ENCODE measurements around the gene AKNA. TPM values are rescaled to one million over a fixed set of nuclear protein-coding genes. Genes with fewer than 3 reads are reported as not detected.

AKNA gene
- total and polyA plus RNA-seq, 2 donors (not counting 1 experiment from before 2014, with no cell fraction given), result 178 to 407 TPM

DNA sequence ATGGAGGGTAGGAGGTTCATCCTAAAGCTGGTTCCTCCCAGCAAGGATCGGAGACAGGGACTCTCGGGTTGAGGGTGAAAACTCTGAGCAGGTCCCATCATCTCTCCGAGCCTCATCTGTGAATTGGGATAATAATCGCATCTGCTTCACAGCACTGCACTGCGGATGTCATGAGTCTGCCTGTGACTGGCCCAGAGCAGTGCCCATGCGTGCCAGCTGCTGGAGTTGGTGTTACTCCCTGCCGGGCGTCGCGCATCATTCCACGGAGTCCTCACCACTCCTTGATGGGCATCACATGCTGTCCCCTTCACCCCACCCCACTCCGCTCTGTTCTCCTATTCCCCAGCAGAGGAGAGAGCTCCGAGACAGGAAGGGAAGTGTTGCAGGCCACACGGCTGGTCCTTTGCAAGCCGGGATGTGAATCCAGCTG lies 100.0 kb downstream of the AKNA start:
- Histone ChIP-seq H3K4me2 (replicated peaks; ENCODE audit: low read depth, low read length, poor library complexity, severe bottlenecking) (no peak overlapping the region), H2AFZ (ENCODE audit: insufficient read depth, low read depth, low read length, poor library complexity, severe bottlenecking) (no peak overlapping the region), H3K4me3 (ENCODE audit: control extremely low read depth in 1 of 5, extremely low read depth in 1 of 5, insufficient read depth in 1 of 5, low read depth in 2 of 5, low read length in 4 of 5) (no peak overlapping the region), H4K20me1 (ENCODE audit: control insufficient read depth, insufficient read depth, low read length, poor library complexity, severe bottlenecking) (no peaks in the 10 kb centered on the region), H3K27me3 (replicated peaks in 1 of 4; ENCODE audit: control extremely low read depth in 1 of 4, control insufficient read depth in 3 of 4, insufficient read depth in 4 of 4, low read length in 3 of 4) (peaks cover 0 to 6% (median 2%) of the 10 kb centered on the region in 4 experiments), H3K79me2 (ENCODE audit: control insufficient read depth, insufficient read depth, low read length) (no peaks in the 10 kb centered on the region), H3K27ac (ENCODE audit: low read length in 2 of 2) (no peak overlapping the region), H3K9ac (ENCODE audit: low read length) (no peak overlapping the region), H3K4me1 (ENCODE audit: control insufficient read depth in 2 of 2, insufficient read depth in 2 of 2, low read length in 2 of 2) (peaks cover 0 to 3% of the 10 kb centered on the region in 2 donors), H3K9me3 (ENCODE audit: control extremely low read depth in 1 of 3, control insufficient read depth in 2 of 3, insufficient read depth in 1 of 3, low read length in 2 of 3) (no peaks in the 10 kb centered on the region), H3K36me3 (replicated peaks in 1 of 2; ENCODE audit: control extremely low read depth in 1 of 2, control insufficient read depth in 1 of 2, extremely low read depth in 1 of 2, insufficient read depth in 2 of 2, low read length in 1 of 2) (no peaks in the 10 kb centered on the region)
- H3K9me3 Mint-ChIP-seq (ENCODE audit: insufficient read depth), result no peaks in the 10 kb centered on the region
- TF ChIP-seq, protein P1, sequence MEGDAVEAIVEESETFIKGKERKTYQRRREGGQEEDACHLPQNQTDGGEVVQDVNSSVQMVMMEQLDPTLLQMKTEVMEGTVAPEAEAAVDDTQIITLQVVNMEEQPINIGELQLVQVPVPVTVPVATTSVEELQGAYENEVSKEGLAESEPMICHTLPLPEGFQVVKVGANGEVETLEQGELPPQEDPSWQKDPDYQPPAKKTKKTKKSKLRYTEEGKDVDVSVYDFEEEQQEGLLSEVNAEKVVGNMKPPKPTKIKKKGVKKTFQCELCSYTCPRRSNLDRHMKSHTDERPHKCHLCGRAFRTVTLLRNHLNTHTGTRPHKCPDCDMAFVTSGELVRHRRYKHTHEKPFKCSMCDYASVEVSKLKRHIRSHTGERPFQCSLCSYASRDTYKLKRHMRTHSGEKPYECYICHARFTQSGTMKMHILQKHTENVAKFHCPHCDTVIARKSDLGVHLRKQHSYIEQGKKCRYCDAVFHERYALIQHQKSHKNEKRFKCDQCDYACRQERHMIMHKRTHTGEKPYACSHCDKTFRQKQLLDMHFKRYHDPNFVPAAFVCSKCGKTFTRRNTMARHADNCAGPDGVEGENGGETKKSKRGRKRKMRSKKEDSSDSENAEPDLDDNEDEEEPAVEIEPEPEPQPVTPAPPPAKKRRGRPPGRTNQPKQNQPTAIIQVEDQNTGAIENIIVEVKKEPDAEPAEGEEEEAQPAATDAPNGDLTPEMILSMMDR (IDR thresholded peaks at IDR 0.05), result no peak
- no peak for TF ChIP-seq EZH2 (IDR thresholded peaks at IDR 0.05; ENCODE audit: borderline replicate concordance, insufficient read depth, low read depth, low read length, poor library complexity, severe bottlenecking)
- WGBS (ENCODE audit: insufficient coverage), result 93% methylated on average over 15 of the region's 15 CpGs
- DNase-seq (no peak), ATAC-seq (ENCODE audit: low read depth) (no peak)
- H3K27ac Mint-ChIP-seq, result no peak overlapping the region
- ChIA-PET CTCF (interaction anchor here (0.6 to 1.6 kb wide), 4 partner anchors 9 to 304 kb away, joined by 3 to 5 read pairs (median 3); no protein-coding TSS in a partner anchor), POLR2A (no interaction called here)
- intact Hi-C loops (cut with micrococcal nuclease), result no loop called here
- H3K4me3 Mint-ChIP-seq, result no peak overlapping the region
- peaks cover 5% of the 10 kb centered on the region for H3K27me3 Mint-ChIP-seq
- no peaks in the 10 kb centered on the region for H3K4me1 Mint-ChIP-seq

DNA sequence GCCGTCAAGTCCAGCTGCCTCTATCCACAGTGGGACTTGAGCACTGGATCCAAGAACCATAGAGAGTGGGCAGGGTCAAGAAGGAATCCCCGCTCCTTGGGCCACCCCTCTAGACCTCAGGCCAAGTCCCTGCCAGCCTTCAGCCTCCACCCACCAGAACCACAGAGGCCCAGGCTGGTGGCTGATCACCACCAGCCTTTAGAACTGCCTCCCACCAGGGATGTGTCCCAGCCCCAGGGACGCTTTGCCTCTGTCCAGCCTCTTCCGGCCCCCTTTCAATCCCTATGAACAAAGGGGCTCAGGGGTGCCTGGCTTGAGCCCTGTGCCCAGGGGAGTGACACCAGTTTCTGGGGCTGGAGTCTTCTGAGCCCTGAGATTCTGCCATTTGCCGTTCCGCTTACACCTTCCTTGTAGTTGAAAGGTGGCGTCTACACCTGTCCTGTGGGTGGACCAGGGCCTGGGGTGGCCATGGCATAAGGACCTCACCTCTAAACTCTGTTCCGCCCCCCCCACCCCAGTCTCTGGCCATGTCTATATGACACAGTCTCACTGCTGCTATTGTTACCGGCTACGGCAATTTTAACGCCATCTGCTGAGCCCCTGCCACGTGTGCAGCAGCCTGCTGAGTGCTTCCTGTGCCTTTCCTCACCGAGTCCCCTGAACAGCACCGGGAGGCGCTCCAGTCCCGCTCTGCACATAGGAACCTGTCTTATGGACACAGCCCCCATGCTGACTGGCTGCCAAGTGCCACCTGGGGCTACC lies 100.6 kb downstream of the AKNA start:
- ChIA-PET CTCF (interaction anchor here (1.0 to 1.6 kb wide), 2 partner anchors 11 to 205 kb away, joined by 3 to 5 read pairs; no protein-coding TSS in a partner anchor), POLR2A (no interaction called here)
- Histone ChIP-seq H3K27ac (ENCODE audit: low read length in 2 of 2) (no peak overlapping the region), H3K27me3 (replicated peaks in 1 of 4; ENCODE audit: control extremely low read depth in 1 of 4, control insufficient read depth in 3 of 4, insufficient read depth in 4 of 4, low read length in 3 of 4) (peaks cover 0 to 5% (median 2%) of the 10 kb centered on the region in 4 experiments), H3K4me1 (ENCODE audit: control insufficient read depth in 2 of 2, insufficient read depth in 2 of 2, low read length in 2 of 2) (peaks cover 0 to 3% of the 10 kb centered on the region in 2 donors), H3K36me3 (replicated peaks in 1 of 2; ENCODE audit: control extremely low read depth in 1 of 2, control insufficient read depth in 1 of 2, extremely low read depth in 1 of 2, insufficient read depth in 2 of 2, low read length in 1 of 2) (no peaks in the 10 kb centered on the region), H3K79me2 (ENCODE audit: control insufficient read depth, insufficient read depth, low read length) (no peaks in the 10 kb centered on the region), H3K4me3 (ENCODE audit: control extremely low read depth in 1 of 5, extremely low read depth in 1 of 5, insufficient read depth in 1 of 5, low read depth in 2 of 5, low read length in 4 of 5) (no peak overlapping the region), H3K4me2 (replicated peaks; ENCODE audit: low read depth, low read length, poor library complexity, severe bottlenecking) (no peak overlapping the region), H4K20me1 (ENCODE audit: control insufficient read depth, insufficient read depth, low read length, poor library complexity, severe bottlenecking) (no peaks in the 10 kb centered on the region), H3K9me3 (ENCODE audit: control extremely low read depth in 1 of 3, control insufficient read depth in 2 of 3, insufficient read depth in 1 of 3, low read length in 2 of 3) (no peaks in the 10 kb centered on the region), H2AFZ (ENCODE audit: insufficient read depth, low read depth, low read length, poor library complexity, severe bottlenecking) (no peak overlapping the region), H3K9ac (ENCODE audit: low read length) (no peak overlapping the region)
- Mint-ChIP-seq H3K4me3 (no peak overlapping the region), H3K9me3 (ENCODE audit: insufficient read depth) (no peaks in the 10 kb centered on the region), H3K27ac (no peak overlapping the region), H3K27me3 (peaks cover 5% of the 10 kb centered on the region), H3K4me1 (no peaks in the 10 kb centered on the region)
- intact Hi-C loops (cut with micrococcal nuclease), result no loop called here
- DNase-seq, result no peak
- no peak for TF ChIP-seq EZH2 (IDR thresholded peaks at IDR 0.05; ENCODE audit: borderline replicate concordance, insufficient read depth, low read depth, low read length, poor library complexity, severe bottlenecking)
- TF ChIP-seq, protein P1 (IDR thresholded peaks at IDR 0.05), result no peak
- WGBS (ENCODE audit: insufficient coverage), result 76% methylated on average over 16 of the region's 16 CpGs
- ATAC-seq (ENCODE audit: low read depth), result no peak
